ENCODE measurements around the gene PCK1.

Gene PCK1

DNA sequence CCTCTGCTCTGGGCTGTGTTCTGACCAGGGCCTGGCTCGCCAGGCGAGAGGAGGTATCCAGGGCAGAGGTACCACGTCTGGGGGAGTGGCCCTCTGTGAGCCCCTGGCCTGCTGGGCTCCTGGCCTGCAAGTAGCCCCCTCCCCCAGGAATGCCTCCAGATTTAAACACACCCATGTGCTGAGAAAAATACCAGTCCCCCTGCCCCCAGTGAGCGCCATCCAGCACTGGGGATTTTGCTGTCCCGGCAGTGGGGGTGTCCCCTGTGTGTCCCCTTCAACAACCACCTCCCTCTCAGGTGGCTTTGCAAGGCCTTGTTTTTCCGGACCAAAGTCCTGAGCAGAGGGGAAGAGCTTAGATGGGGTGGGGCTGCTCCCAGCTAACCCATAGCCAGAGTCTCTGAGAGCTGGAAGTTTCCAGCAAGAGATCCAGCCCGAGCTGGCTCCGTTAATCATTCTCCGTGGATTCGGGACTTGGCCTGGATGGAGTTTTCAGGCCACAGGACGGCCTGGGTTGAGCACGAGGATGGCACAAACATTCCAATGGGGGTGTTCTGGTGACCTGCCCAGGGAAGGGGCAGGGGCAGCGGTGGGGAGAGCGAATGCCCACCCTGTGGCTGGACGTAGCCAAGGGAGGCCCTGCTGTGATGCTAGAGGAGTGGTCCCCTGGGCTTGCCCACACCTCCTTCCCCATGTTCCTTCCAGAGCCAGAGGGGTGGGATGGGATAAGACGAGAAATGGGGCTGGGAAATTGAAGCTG lies 29.0 kb downstream of the PCK1 start:
- no peak for DNase-seq

DNA sequence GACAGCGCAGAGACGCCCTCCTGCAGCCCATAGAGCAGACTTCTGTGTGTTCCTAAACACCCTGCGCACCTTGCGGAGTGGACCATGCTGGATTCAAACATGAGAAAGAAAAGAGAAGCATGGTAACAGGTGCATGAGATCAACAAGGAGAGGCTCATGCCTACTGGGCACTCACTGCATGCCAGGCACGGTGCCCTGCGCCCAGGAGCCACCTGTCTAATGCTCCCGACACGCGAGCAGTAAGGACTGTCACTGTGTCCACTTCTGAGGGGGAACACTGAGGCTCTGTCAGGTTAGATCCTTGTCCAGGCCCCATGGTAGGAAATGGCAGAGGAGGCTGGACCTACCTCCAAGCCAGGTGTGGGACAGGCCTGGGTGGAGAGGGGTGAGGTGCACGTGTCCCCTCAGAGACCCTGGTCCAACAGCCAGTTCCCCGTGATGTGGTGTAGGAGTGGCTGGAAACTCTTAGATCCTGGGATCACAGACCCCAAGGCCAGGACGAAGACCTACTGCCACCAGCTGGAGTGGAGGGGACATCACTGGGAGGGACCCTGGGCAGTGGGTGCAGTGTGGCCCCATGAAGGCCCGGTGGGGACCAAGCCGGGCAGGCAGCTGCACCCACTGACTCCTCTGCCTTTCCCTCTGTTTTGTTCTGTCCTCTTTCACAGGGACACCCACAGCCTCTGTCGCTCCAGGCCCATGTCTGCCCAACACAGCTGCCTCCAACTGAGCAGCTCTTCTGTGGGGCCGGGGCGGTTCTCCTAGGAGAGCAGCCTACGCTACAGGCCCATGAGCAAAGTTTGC lies 29.8 kb downstream of the PCK1 start:
- no peak for DNase-seq

- no peak for DNase-seq
Observed at GRCh38 chr20:57591289-57592229, 30.6 kb downstream of the PCK1 start.

DNA sequence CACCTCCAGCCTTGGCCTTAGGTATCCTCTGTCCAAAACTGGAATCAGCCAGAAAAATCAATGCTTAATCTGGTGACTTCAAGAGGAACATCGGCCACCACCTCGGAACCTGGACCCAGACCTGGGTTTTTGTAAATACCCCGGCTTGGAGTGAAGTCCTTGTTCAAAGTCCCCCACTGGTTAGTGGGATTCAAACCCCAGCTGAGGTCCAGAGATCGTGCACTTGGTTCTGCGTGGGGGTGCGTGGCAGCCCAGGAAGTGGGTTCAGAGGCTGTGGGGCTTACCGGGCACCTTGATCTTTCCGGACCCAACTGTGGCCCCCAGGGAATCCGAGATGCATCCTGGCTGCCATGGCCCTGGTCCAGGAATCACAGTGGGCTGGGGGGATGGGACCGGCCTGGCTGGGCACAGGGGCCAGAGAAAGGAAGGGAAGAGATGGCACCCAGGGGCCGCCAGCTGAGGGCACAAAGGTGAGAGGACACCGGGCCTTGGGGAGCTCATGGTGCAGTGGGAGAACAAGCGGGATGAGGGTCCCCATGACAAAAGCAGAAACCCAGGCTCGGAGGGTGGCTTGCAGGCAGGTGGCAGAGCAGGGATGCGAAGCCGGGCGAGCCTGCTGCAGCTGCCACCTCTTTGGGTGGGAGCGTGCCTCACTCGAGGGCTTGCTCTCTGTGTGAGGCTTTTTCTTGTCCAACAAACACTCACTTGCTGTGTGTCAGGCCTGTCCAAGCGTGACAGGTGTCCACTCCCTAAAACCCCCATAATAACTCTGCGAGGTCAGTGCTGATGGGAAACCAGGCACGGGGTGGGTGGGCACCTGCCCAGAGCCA lies 31.6 kb downstream of the PCK1 start:
- no peak for DNase-seq

- DNase-seq: no peak
Observed at GRCh38 chr20:57593134-57593886, 32.4 kb downstream of the PCK1 start.

- peak in 4 of 5 donors; percentile 23 to 51 (median 36) for DNase-seq
Observed at GRCh38 chr20:57594092-57594951, 33.4 kb downstream of the PCK1 start.

GRCh38 chr20:57595041-57596030 lies 34.4 kb downstream of the PCK1 start:
- DNase-seq: no peak

DNA sequence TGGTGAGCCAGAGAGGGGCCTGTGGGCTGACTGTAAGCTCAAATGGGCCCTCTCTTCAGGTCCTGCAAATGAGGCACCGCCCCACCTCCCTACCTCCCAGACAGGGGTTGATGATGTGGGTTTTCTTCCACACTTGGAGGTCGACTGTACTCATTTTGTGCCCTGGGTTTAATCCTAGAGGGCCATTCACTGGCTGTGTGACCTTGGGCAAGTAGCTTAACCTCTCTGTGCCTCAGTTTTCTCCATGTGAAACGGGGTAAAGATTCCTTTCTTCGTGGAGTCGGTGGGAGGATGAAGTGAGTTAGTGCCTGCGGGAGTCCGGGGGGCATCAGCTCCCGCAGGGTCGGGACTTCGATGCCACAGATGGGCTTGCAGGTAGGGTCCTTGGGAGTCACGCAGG lies 35.4 kb downstream of the PCK1 start:
- DNase-seq: no peak

- DNase-seq: peak; percentile 49 to 70 (median 64)
Observed at GRCh38 chr20:57596998-57597939, 36.4 kb downstream of the PCK1 start.

DNA sequence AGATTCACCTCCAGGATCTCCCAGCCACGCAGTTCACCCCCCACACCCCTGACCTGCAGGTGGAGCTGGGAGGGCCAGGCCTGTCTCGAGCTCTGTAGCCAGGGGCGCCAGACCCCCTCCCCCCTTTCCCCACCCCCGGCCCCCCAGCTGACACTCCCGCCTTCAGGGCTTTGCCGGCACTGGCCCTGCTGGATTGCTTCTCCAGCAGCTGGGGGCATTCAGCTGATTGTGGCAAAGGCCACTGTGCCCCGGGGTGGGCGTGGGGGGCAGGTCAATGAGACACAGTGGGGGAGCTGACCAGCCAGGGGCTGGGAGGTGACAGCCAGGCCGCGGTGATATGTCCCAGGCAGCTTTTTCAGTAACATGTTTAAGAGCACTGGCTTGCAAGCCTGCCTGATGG lies 37.1 kb downstream of the PCK1 start:
- DNase-seq: no peak

- DNase-seq: no peak
Observed at GRCh38 chr20:57598491-57598890, 37.6 kb downstream of the PCK1 start.

GRCh38 chr20:57600320-57601210 lies 39.7 kb downstream of the PCK1 start:
- DNase-seq: no peak

GRCh38 chr20:57601211-57601570 lies 40.3 kb downstream of the PCK1 start:
- no peak for DNase-seq

DNA sequence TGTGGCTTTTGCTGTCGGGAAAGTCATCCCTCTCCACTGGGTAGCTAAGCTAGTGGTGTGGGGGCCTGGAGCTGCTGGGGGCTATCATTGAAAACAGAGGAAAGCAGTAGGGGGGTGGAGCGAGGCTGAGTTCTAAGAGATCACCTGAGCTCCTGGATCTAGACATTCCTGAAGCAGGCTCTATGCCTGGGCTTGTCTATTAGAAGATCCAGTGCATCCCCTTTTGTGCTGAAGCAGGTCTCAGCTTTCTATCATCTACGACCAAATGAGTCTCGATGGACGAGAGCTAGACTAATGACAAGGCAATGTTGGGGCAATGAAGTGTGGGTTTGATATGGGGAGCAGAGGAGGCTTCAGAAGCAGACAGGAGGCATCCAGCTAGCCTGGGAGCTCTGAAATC lies 40.8 kb downstream of the PCK1 start:
- DNase-seq: no peak

DNA sequence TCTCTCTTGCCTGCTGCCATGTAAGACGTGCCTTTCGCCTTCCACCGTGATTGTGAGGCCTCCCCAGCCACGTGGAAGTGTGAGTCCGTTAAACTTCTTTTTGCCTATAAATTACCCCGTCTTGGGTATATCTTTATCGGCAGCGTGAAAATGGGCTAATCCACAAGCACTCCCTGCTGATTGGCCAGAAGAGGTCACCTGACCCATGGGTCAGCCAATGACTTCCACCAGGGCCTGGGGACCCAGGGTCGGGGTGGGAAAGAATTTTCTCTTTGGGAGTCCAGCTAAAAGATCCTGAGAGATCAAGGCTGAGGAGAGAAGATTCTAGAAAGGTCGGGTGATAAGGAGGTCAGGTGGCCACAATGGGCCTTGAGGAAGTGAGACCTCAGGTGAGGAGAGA lies 42.2 kb downstream of the PCK1 start:
- DNase-seq: no peak

DNA sequence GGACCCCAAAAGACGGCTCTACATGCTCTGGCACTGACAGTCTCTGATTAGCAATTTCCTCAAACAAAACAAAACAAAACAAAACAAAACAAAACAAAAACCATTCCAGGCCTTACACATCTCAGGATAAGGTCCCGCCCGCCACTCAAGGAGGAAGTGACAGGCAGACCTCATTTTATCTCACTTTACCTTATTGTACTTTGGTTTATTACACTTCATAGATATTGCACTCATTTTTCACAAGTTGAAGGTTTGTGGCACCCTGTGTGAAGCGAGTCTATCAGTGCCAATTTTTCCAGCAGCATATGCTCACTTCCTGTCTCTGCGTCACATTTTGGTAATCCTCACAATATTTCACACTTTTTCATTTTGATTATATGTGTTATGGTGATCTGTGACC lies 44.1 kb downstream of the PCK1 start:
- DNase-seq: no peak

DNA sequence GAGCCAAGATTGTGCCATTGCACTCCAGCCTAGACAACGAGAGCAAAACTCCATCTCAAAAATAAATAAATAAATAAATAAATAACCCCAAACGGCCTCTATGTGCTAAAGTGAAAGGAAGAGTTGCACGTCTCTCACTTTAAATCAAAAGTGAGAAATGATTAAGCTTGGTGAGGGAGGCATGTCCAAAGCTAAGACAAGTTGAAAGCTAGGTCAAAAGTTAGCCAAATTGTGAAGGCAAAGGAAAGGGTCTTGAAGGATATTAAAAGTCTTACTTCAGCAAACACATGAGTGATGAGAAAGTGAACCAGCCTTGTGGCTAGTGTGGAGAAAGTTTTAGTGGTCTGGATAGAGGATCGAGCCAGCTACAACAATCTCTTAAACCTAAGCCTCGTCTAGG lies 45.0 kb downstream of the PCK1 start:
- DNase-seq: no peak
